H1 (cell line): ENCODE measurements around the gene LIMK1. TPM values are rescaled to one million over a fixed set of nuclear protein-coding genes. Genes with fewer than 3 reads are reported as not detected.

Experiments
- BRCA1 ChIP-seq: IDR thresholded peaks from 2 replicates; pipeline ENCODE4 v1.6.1; 2012; ENCODE audit warnings: low read depth, low read length, improper control_type of control experiment
- EZH2 ChIP-seq: fragments of 200-600 bp; sonication (generic); IDR thresholded peaks from 2 replicates; pipeline ENCODE4 v1.7.1; 2012; ENCODE audit warnings: low read depth, mild to moderate bottlenecking, moderate library complexity, low read length, inconsistent platforms; ENCODE audit not compliant: severe bottlenecking
- FOSL1 ChIP-seq: IDR thresholded peaks from 2 replicates; pipeline ENCODE4 v1.6.1; 2011; ENCODE audit warnings: mild to moderate bottlenecking, low read depth, low read length, moderate library complexity; ENCODE audit not compliant: insufficient read depth
- KDM1A ChIP-seq: fragments of 200-600, 300-600 bp; sonication (generic); IDR thresholded peaks from 2 replicates; pipeline ENCODE4 v1.7.1; 2016; ENCODE audit warnings: mild to moderate bottlenecking, low read length, borderline replicate concordance
- KDM4A ChIP-seq: IDR thresholded peaks from one replicate; pipeline ENCODE4 v1.7.1; 2012; ENCODE audit warnings: low read depth, mild to moderate bottlenecking, moderate library complexity, low read length, inconsistent platforms; ENCODE audit not compliant: severe bottlenecking
- POLR2AphosphoS5 ChIP-seq: IDR thresholded peaks from 2 replicates; pipeline ENCODE4 v1.6.1; 2011; ENCODE audit warnings: low read depth, low read length
- RNF2 ChIP-seq: fragments of 200-900, 300-1000 bp; sonication (generic); IDR thresholded peaks from 2 replicates; pipeline ENCODE4 v1.7.1; 2016; ENCODE audit warnings: borderline replicate concordance, low read depth, mild to moderate bottlenecking, antibody characterized with exemption, low read length; ENCODE audit not compliant: poor library complexity, severe bottlenecking; ENCODE audit errors: missing control alignments
- TEAD4 ChIP-seq: IDR thresholded peaks from 2 replicates; pipeline ENCODE4 v1.6.1; 2012; ENCODE audit warnings: low read depth, low read length, inconsistent platforms, mixed read lengths
- polyA plus RNA-seq, 7 experiments: library from polyadenylated mRNA; depleted of rRNA in 3 of 7; stranded (reverse) in 5 of 7; unstranded in 2 of 7; fragments of >200 nt in 5 of 7; fragments of 200-250 nt in 2 of 7; gene quantifications; 1 replicate in 5 of 7; 2 replicates in 1 of 7; 4 replicates in 1 of 7; pipeline versions ENCODE4 v1.2.1 to v1.2.3, GENCODE V29; 2011 to 2013; ENCODE audit warnings: missing spikeins in 2 of 7, mixed read lengths in 2 of 7
- total RNA-seq: library from RNA; stranded (reverse); fragmentation: NEBNext Ultra II Directional; extraction: Animal tissue kit (Norgen Biotek cat#: 25700); gene quantifications from 2 replicates; pipeline ENCODE4 v1.2.1, GENCODE V29; 2021

LIMK1 gene
- total and polyA plus RNA-seq, 2 of the 8 experiments (the other 6 are each of a cell fraction or from before 2014, with no cell fraction given), result 93.5 to 108 TPM

- TF ChIP-seq BRCA1, result no peak
- no peak for TF ChIP-seq EZH2
- no peak for TF ChIP-seq KDM1A
- TF ChIP-seq RNF2, result no peak
- TF ChIP-seq TEAD4, result no peak
- TF ChIP-seq FOSL1, result no peak
- no peak for TF ChIP-seq POLR2AphosphoS5
- no peak for TF ChIP-seq KDM4A
Observed at GRCh38 chr7:74053589-74054186, 29.9 kb upstream of the LIMK1 start (continued).
